GM19372 (cell line): ENCODE data around the gene CHST8.

Experiments used
- ATAC-seq: cut with Tn5 transposase; IDR thresholded peaks from one replicate; pipeline ENCODE4 v1.9.1; 2021; ENCODE audit warnings: mild to moderate bottlenecking, low read depth, moderate library complexity; ENCODE audit not compliant: unreplicated experiment

Gene CHST8

DNA sequence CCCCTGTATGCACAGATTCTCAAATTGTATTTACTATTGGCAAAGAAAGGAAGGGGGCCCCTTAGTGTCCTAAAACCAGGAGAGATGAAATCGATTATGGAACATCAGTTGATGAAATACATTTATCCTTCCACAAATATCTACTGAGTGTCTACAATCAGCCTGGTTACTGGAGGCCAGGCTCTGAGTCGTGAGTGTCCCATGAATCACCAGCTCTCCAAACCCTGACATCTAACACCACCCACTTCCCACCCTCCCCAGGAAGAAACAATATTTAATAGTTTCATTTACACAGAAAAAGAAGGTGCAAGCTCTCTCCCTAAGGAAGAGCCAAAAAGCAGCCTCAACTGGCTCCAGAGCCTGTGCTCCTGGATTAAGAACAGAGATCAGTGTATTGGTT lies 200.1 kb downstream of the CHST8 start:
- no peak for ATAC-seq
